Activated CD4-positive, alpha-beta memory T cell treated with anti-CD3 and anti-CD28 coated beads for 36 hours (primary cell): Measurements from ENCODE around the gene SIGLEC11. TPM values are rescaled to one million over a fixed set of nuclear protein-coding genes. Genes with fewer than 3 reads are reported as not detected.

Experiments used
- CTCF ChIA-PET: fragments of 350-600 bp; sonication (Branson Sonifier 250); formaldehyde crosslinking; loops from one replicate; lab custom pipeline; 2021; ENCODE audit warnings: antibody characterized with exemption, inconsistent platforms; lab: Charles Lee
- POLR2A ChIA-PET: fragments of 350-600 bp; sonication (Branson Sonifier 250); formaldehyde crosslinking; loops from one replicate; lab custom pipeline; 2021; ENCODE audit warnings: antibody characterized with exemption; lab: Charles Lee
- DNase-seq: peaks from one replicate; pipeline ENCODE4 v3.0.0-alpha.2; 2020
- H3K27ac Mint-ChIP-seq: one replicate; pipeline ENCODE4 v1.8.0; 2021; ENCODE audit warnings: mixed read lengths
- H3K27me3 Mint-ChIP-seq: one replicate; pipeline ENCODE4 v1.8.0; 2021; ENCODE audit warnings: mixed read lengths
- H3K36me3 Mint-ChIP-seq: one replicate; pipeline ENCODE4 v1.8.0; 2021; ENCODE audit warnings: mixed read lengths
- H3K4me1 Mint-ChIP-seq: one replicate; pipeline ENCODE4 v1.8.0; 2021; ENCODE audit warnings: low read depth, mixed read lengths
- H3K4me3 Mint-ChIP-seq: one replicate; pipeline ENCODE4 v1.8.0; 2021; ENCODE audit warnings: mild to moderate bottlenecking, mixed read lengths
- H3K9me3 Mint-ChIP-seq: one replicate; pipeline ENCODE4 v1.8.0; 2021; ENCODE audit warnings: mixed read lengths
- intact Hi-C: fragments of 100-400 bp; cut with micrococcal nuclease; formaldehyde crosslinking; loops from one replicate; pipeline ENCODE4 v1.15.1; 2023
- total RNA-seq, 2 experiments: library from RNA; stranded (reverse); gene quantifications; one replicate each; pipeline ENCODE4 v1.2.3, GENCODE V29; 2021

Gene SIGLEC11
- total RNA-seq, 2 experiments from 2014 or later: not detected

DNA sequence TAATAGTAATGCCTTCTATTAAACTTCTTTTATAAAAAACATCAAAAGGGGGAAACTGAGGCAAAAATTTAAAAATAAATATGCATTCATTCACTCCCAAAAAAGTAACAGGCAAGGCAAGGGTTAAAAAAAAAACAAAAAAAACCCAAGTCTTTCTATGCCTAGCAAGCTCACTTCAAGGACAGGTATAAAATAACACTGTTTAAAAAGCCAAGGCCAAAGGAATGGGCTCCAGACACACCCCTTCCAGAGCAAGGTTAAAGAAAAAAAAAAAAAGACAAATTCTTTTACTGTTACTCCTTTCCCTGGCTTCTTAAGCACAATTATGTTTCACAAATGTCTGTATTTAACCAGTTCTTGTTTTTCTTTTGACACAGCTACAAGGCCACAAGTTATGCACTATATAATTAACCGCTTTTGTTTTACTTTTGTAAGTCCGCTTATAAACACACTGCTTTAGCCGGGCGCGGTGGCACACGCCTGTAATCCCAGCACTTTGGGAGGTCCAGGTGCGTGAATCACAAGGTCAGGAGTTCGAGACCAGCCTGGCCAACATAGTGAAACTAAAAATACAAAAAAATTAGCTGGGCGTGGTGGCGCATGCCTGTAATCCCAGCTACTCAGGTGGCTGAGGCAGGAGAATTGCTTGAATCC is 3.6 kb downstream of the SIGLEC11 start:
- POLR2A ChIA-PET: no interaction called here
- no peak overlapping the region for H3K27ac Mint-ChIP-seq
- H3K9me3 Mint-ChIP-seq: peaks cover 3% of the 10 kb centered on the region
- H3K36me3 Mint-ChIP-seq: no peaks in the 10 kb centered on the region
- peaks cover 3% of the 10 kb centered on the region for H3K4me1 Mint-ChIP-seq
- intact Hi-C loops: no loop called here
- no peak overlapping the region for H3K4me3 Mint-ChIP-seq
- peaks cover 13% of the 10 kb centered on the region for H3K27me3 Mint-ChIP-seq
- CTCF ChIA-PET: interaction anchor here (0.6 to 1.0 kb wide), 2 partner anchors 240 to 1211 kb away, joined by 3 to 5 read pairs; no protein-coding TSS in a partner anchor
- no peak for DNase-seq

DNA sequence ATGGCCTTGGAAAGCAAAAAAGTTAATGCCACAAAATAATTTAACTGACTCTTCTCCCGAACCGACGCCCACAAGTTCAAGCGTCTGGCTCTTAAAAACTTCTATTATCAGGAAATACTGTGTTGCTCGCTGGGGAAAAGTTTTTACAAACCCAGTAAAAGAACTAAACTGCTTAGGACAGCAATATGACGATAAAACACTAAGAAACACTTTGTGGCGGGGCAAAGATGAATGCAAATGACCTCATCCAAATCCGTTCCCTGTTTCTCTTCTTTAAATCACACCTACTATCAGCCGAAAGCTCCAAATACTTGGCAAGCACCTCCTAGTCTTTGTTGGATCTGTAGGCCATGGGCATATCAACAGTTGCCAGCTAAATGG is 4.9 kb downstream of the SIGLEC11 start:
- POLR2A ChIA-PET: no interaction called here
- intact Hi-C loops: no loop called here
- peaks cover 3% of the 10 kb centered on the region for H3K4me1 Mint-ChIP-seq
- H3K36me3 Mint-ChIP-seq: no peaks in the 10 kb centered on the region
- H3K27ac Mint-ChIP-seq: no peak overlapping the region
- H3K4me3 Mint-ChIP-seq: no peak overlapping the region
- DNase-seq: no peak
- peaks cover under 1% of the 10 kb centered on the region for H3K9me3 Mint-ChIP-seq
- CTCF ChIA-PET: interaction anchor here (0.7 to 10.5 kb wide), 2 partner anchors 19 to 105 kb away, joined by 3 to 48 read pairs; no protein-coding TSS in a partner anchor
- H3K27me3 Mint-ChIP-seq: peaks cover 10% of the 10 kb centered on the region

DNA sequence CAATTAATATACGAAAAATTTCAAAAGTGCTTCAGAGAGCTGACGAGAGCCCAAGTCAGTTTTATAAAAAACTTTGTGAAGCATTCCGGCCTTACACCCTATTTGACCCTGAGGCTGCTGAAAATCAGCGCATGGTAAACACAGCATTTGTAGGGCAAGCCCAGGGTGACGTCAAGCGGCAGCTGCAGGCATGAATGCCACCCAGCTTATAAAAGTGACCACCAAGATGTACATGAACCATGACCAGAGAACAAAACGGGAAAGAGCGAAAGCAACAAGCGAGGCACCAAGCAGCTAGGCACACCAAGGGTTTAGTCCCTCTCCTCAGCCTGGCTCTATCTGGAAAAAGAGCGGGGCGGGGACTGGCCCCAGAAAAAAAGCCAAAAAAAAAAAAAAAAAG is 6.0 kb downstream of the SIGLEC11 start:
- CTCF ChIA-PET: interaction anchor here (10.5 kb wide), 1 partner anchor 18 kb away, joined by 48 read pairs; no protein-coding TSS in a partner anchor
- H3K9me3 Mint-ChIP-seq: no peaks in the 10 kb centered on the region
- H3K36me3 Mint-ChIP-seq: no peaks in the 10 kb centered on the region
- no peak overlapping the region for H3K27ac Mint-ChIP-seq
- POLR2A ChIA-PET: no interaction called here
- intact Hi-C loops: no loop called here
- H3K27me3 Mint-ChIP-seq: peaks cover 17% of the 10 kb centered on the region
- no peak for DNase-seq
- H3K4me1 Mint-ChIP-seq: peaks cover 3% of the 10 kb centered on the region
- no peak overlapping the region for H3K4me3 Mint-ChIP-seq

- Mint-ChIP-seq H3K27ac (no peak overlapping the region), H3K27me3 (peaks cover 17% of the 10 kb centered on the region), H3K36me3 (no peaks in the 10 kb centered on the region), H3K9me3 (no peaks in the 10 kb centered on the region), H3K4me3 (no peak overlapping the region), H3K4me1 (peaks cover 3% of the 10 kb centered on the region)
- no peak for DNase-seq
- ChIA-PET CTCF (interaction anchor here (1.0 to 10.5 kb wide), 2 partner anchors 17 to 31 kb away, joined by 3 to 48 read pairs; no protein-coding TSS in a partner anchor), POLR2A (no interaction called here)
- intact Hi-C loops: no loop called here
Observed at GRCh38 chr19:49954092-49954829, 6.7 kb downstream of the SIGLEC11 start.

GRCh38 chr19:49953416-49953815 is 7.6 kb downstream of the SIGLEC11 start:
- H3K4me1 Mint-ChIP-seq: peaks cover 3% of the 10 kb centered on the region
- ChIA-PET CTCF (interaction anchor here (1.0 to 10.5 kb wide), 3 partner anchors 16 to 32 kb away, joined by 3 to 48 read pairs (median 4); no protein-coding TSS in a partner anchor), POLR2A (no interaction called here)
- H3K36me3 Mint-ChIP-seq: no peaks in the 10 kb centered on the region
- DNase-seq: no peak
- no peak overlapping the region for H3K27ac Mint-ChIP-seq
- H3K4me3 Mint-ChIP-seq: no peak overlapping the region
- intact Hi-C loops: no loop called here
- peaks cover 19% of the 10 kb centered on the region for H3K27me3 Mint-ChIP-seq
- H3K9me3 Mint-ChIP-seq: no peaks in the 10 kb centered on the region

- H3K27ac Mint-ChIP-seq: no peak overlapping the region
- no peak for DNase-seq
- no peak overlapping the region for H3K4me3 Mint-ChIP-seq
- H3K9me3 Mint-ChIP-seq: no peaks in the 10 kb centered on the region
- ChIA-PET CTCF (interaction anchor here (1.1 to 10.5 kb wide), 2 partner anchors 16 to 30 kb away, joined by 4 to 48 read pairs; no protein-coding TSS in a partner anchor), POLR2A (no interaction called here)
- H3K27me3 Mint-ChIP-seq: peaks cover 19% of the 10 kb centered on the region
- peaks cover 3% of the 10 kb centered on the region for H3K4me1 Mint-ChIP-seq
- H3K36me3 Mint-ChIP-seq: no peaks in the 10 kb centered on the region
- intact Hi-C loops: no loop called here
Observed at GRCh38 chr19:49952906-49953305, 8.1 kb downstream of the SIGLEC11 start.

DNA sequence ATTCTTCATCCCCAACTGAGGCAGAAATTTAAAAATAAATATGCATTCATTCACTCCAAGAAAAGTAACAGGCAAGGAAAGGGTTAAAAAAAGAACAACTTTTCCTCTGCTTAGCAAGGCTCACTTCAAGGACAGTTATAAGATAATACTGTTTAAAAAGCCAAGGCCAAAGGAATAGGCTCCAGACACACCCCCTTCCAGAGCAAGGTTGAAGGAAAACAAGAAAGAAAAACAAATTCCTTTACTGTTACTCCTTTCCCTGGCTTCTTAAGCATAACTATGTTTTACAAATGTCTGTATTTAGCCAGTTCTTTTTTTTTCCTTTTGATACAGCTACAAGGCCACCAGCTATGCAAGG is 8.5 kb downstream of the SIGLEC11 start:
- H3K36me3 Mint-ChIP-seq: no peaks in the 10 kb centered on the region
- ChIA-PET POLR2A (no interaction called here), CTCF (interaction anchor here (1.1 to 10.5 kb wide), 2 partner anchors 15 to 31 kb away, joined by 4 to 48 read pairs; no protein-coding TSS in a partner anchor)
- no peak overlapping the region for H3K4me3 Mint-ChIP-seq
- H3K4me1 Mint-ChIP-seq: peaks cover 3% of the 10 kb centered on the region
- intact Hi-C loops: no loop called here
- no peaks in the 10 kb centered on the region for H3K9me3 Mint-ChIP-seq
- DNase-seq: no peak
- peaks cover 19% of the 10 kb centered on the region for H3K27me3 Mint-ChIP-seq
- no peak overlapping the region for H3K27ac Mint-ChIP-seq

DNA sequence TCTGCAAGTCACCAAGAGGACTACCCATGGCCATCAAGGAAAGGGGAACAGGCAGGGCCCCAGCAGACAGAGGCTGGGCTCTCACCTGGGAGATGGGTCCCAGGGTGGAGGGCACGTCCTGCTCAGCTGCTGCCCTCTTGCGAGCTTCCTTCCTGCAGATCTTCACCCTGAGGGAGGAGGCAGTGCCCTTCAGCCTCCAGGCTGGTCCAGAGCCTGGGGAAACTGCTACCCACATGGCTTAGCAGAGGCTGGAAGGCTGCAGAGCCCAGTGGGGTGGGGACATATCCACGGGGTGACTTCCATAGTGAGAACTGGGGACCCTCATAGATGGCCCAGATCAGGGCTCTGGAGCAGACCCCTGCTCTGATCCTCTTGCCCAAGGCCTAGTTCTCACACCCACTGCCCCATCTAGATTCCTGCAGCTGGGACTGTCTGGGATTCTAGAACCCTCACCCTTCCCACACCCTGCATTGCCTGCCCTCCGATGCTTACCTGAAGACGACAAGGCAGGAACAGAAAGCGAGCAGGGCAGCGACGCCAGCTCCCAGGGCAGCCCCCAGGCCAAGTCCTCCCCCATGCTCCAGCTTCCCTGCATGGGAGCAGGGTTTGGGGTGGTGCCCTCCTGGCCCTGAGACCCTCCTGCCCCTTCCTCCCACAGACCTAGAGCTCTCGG is 9.0 kb downstream of the SIGLEC11 start:
- DNase-seq: no peak
- Mint-ChIP-seq H3K27me3 (peaks cover 19% of the 10 kb centered on the region), H3K36me3 (no peaks in the 10 kb centered on the region), H3K27ac (no peak overlapping the region), H3K4me3 (no peak overlapping the region), H3K9me3 (no peaks in the 10 kb centered on the region), H3K4me1 (peaks cover 3% of the 10 kb centered on the region)
- ChIA-PET POLR2A (no interaction called here), CTCF (interaction anchor here (1.7 to 10.5 kb wide), 2 partner anchors 15 to 32 kb away, joined by 4 to 48 read pairs; no protein-coding TSS in a partner anchor)
- intact Hi-C loops: no loop called here

GRCh38 chr19:49950956-49951526 is 9.9 kb downstream of the SIGLEC11 start:
- no peak overlapping the region for H3K4me3 Mint-ChIP-seq
- no peak overlapping the region for H3K27ac Mint-ChIP-seq
- peaks cover 24% of the 10 kb centered on the region for H3K27me3 Mint-ChIP-seq
- no peak for DNase-seq
- H3K9me3 Mint-ChIP-seq: no peaks in the 10 kb centered on the region
- intact Hi-C loops: no loop called here
- peaks cover 3% of the 10 kb centered on the region for H3K4me1 Mint-ChIP-seq
- ChIA-PET CTCF (interaction anchor here (1.7 to 10.5 kb wide), 2 partner anchors 14 to 33 kb away, joined by 4 to 48 read pairs; no protein-coding TSS in a partner anchor), POLR2A (no interaction called here)
- no peaks in the 10 kb centered on the region for H3K36me3 Mint-ChIP-seq

- intact Hi-C loops: no loop called here
- Mint-ChIP-seq H3K27me3 (peaks cover 26% of the 10 kb centered on the region), H3K9me3 (no peaks in the 10 kb centered on the region), H3K4me3 (no peak overlapping the region), H3K36me3 (no peaks in the 10 kb centered on the region), H3K4me1 (peaks cover 3% of the 10 kb centered on the region), H3K27ac (no peak overlapping the region)
- ChIA-PET CTCF (interaction anchor here (1.7 to 10.5 kb wide), 2 partner anchors 13 to 33 kb away, joined by 4 to 48 read pairs; no protein-coding TSS in a partner anchor), POLR2A (no interaction called here)
- DNase-seq: no peak
Observed at GRCh38 chr19:49950590-49950948, 10.4 kb downstream of the SIGLEC11 start.

- peaks cover 8% of the 10 kb centered on the region for H3K4me1 Mint-ChIP-seq
- H3K27ac Mint-ChIP-seq: no peak overlapping the region
- DNase-seq: no peak
- peaks cover 30% of the 10 kb centered on the region for H3K27me3 Mint-ChIP-seq
- H3K9me3 Mint-ChIP-seq: peaks cover 3% of the 10 kb centered on the region
- intact Hi-C loops: no loop called here
- ChIA-PET POLR2A (interaction anchor here (0.7 kb wide), 1 partner anchor 58 kb away, joined by 3 read pairs; no protein-coding TSS in a partner anchor), CTCF (interaction anchor here (0.9 to 10.5 kb wide), 2 partner anchors 13 to 33 kb away, joined by 3 to 48 read pairs; no protein-coding TSS in a partner anchor)
- no peak overlapping the region for H3K4me3 Mint-ChIP-seq
- no peaks in the 10 kb centered on the region for H3K36me3 Mint-ChIP-seq
Observed at GRCh38 chr19:49949742-49950589, 11.0 kb downstream of the SIGLEC11 start.
